Lower lobe of right lung (tissue), 2 donors: Measurements from ENCODE around the gene PCNX1. TPM values are rescaled to one million over a fixed set of nuclear protein-coding genes. Genes with fewer than 3 reads are reported as not detected.

Source experiments
- ATAC-seq, 2 donors: fragments of 200-7000 bp; cut with Tn5 transposase; one replicate each; pipeline ENCODE4 v1.9.1; 2020 to 2022; ENCODE audit warnings: mild to moderate bottlenecking in 2 of 2, moderate library complexity in 2 of 2
- DNase-seq: peaks from one replicate; pipeline ENCODE4 v3.0.0-alpha.2; 2020
- H3K27ac ChIP-seq: fragments of 200-600 bp; one replicate; pipeline ENCODE4 v1.8.0; 2022
- H3K27me3 ChIP-seq: fragments of 200-600 bp; one replicate; pipeline ENCODE4 v1.8.0; 2022; ENCODE audit warnings: low read depth
- H3K36me3 ChIP-seq: fragments of 200-600 bp; one replicate; pipeline ENCODE4 v1.8.0; 2022; ENCODE audit warnings: mild to moderate bottlenecking
- H3K4me1 ChIP-seq: fragments of 200-600 bp; one replicate; pipeline ENCODE4 v1.8.0; 2022
- H3K4me3 ChIP-seq: fragments of 200-600 bp; one replicate; pipeline ENCODE4 v1.8.0; 2022; ENCODE audit warnings: mild to moderate bottlenecking
- H3K9me3 ChIP-seq: fragments of 200-600 bp; one replicate; pipeline ENCODE4 v1.8.0; 2022
- CTCF ChIP-seq: fragments of 200-600 bp; IDR thresholded peaks from one replicate; pipeline ENCODE4 v1.8.0; 2022; ENCODE audit warnings: antibody characterized with exemption, mild to moderate bottlenecking
- intact Hi-C: fragments of 100-400 bp; cut with DNase I; formaldehyde crosslinking; loops from one replicate; pipeline ENCODE4 v1.11.0; 2022
- total RNA-seq: library from RNA; stranded (reverse); fragmentation: NEBNext Ultra II Directional; extraction: Animal tissue kit (Norgen Biotek cat#: 25700); gene quantifications from one replicate; pipeline ENCODE4 v1.2.1, GENCODE V29; 2021
- donor health status: DM: no; HTN: yes; CAD: no; lungs with severe emphysema.

PCNX1 gene
- total RNA-seq, 1 donor from 2014 or later, result 49.9 TPM

- no peaks in the 10 kb centered on the region for H3K36me3 ChIP-seq
- H3K9me3 ChIP-seq, result no peaks in the 10 kb centered on the region
- no peak for DNase-seq
- H3K4me3 ChIP-seq, result no peak overlapping the region
- no peak for ATAC-seq
- intact Hi-C loops, result no loop called here
- no peak overlapping the region for H3K27ac ChIP-seq
- peaks cover 49% of the 10 kb centered on the region for H3K4me1 ChIP-seq
- H3K27me3 ChIP-seq, result no peaks in the 10 kb centered on the region
- TF ChIP-seq CTCF, result no peak
Measured at GRCh38 chr14:70919774-70920173, 12.5 kb downstream of the PCNX1 start.

GRCh38 chr14:70920608-70921007, 13.3 kb downstream of the PCNX1 start:
- no peak for TF ChIP-seq CTCF
- Histone ChIP-seq H3K27me3 (no peaks in the 10 kb centered on the region), H3K4me1 (peaks cover 50% of the 10 kb centered on the region), H3K27ac (no peak overlapping the region), H3K36me3 (no peaks in the 10 kb centered on the region), H3K9me3 (no peaks in the 10 kb centered on the region), H3K4me3 (no peak overlapping the region)
- intact Hi-C loops, result no loop called here
- ATAC-seq (peak in 1 of 2 donors; percentile 28), DNase-seq (no peak)

- H3K36me3 ChIP-seq, result no peaks in the 10 kb centered on the region
- H3K4me1 ChIP-seq, result peaks cover 55% of the 10 kb centered on the region
- DNase-seq (no peak), ATAC-seq (no peak)
- H3K27me3 ChIP-seq, result no peaks in the 10 kb centered on the region
- no peaks in the 10 kb centered on the region for H3K9me3 ChIP-seq
- no peak overlapping the region for H3K4me3 ChIP-seq
- intact Hi-C loops, result no loop called here
- H3K27ac ChIP-seq, result no peak overlapping the region
- no peak for TF ChIP-seq CTCF
Measured at GRCh38 chr14:70921669-70922068, 14.4 kb downstream of the PCNX1 start.

GRCh38 chr14:70924521-70924920, 17.3 kb downstream of the PCNX1 start:
- ATAC-seq, result no peak
- H3K27me3 ChIP-seq, result no peaks in the 10 kb centered on the region
- no peak overlapping the region for H3K27ac ChIP-seq
- H3K36me3 ChIP-seq, result no peaks in the 10 kb centered on the region
- H3K4me3 ChIP-seq, result no peak overlapping the region
- H3K4me1 ChIP-seq, result peaks cover 31% of the 10 kb centered on the region
- DNase-seq, result no peak
- H3K9me3 ChIP-seq, result no peaks in the 10 kb centered on the region
- TF ChIP-seq CTCF, result no peak
- intact Hi-C loops, result no loop called here

GRCh38 chr14:70926235-70926830, 19.1 kb downstream of the PCNX1 start:
- Histone ChIP-seq H3K4me3 (no peak overlapping the region), H3K36me3 (no peaks in the 10 kb centered on the region), H3K27ac (no peak overlapping the region), H3K4me1 (peaks cover 19% of the 10 kb centered on the region), H3K9me3 (no peaks in the 10 kb centered on the region), H3K27me3 (no peaks in the 10 kb centered on the region)
- no peak for ATAC-seq
- DNase-seq, result no peak
- intact Hi-C loops, result no loop called here
- TF ChIP-seq CTCF, result no peak
